GM21367 (cell line): ENCODE measurements around the gene HFE.
A peak's percentile ranks its signal among the peaks of the same experiment; 100 is the strongest.
"Not testable (repeated sequence)": the region's sequence is repeated elsewhere in the genome, so short reads cannot be mapped to it uniquely, and the experiment has no call there.

ENCODE experiments used
- ATAC-seq: cut with Tn5 transposase; IDR thresholded peaks from one replicate; pipeline ENCODE4 v1.9.1; 2021; ENCODE audit not compliant: unreplicated experiment

Gene HFE

GRCh38 chr6:26087284-26088115, at the start of gene HFE:
Gene HFE (plus strand): TSS chr6:26087429. CDS start chr6:26087441, 12 bp downstream.
- ATAC-seq = no peak

DNA sequence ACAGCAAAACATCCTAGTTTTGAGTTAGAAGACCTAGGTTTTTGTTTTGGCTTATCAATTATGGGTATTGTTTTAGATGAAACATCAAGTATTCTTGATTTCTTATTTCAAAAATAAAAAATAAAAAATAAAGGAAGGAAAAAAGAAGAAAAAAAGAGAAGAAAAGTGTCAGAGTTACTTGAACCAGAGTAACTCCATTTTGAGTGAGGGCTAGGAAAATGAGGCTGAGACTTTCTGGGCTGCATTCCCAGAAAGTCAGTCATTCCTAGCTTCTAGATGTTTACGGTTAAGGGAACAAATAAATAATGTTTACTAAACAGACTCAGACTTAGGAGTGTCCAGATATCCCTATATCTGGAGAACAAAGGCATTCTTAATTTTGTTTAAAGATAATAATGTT, 45.3 kb upstream of the HFE start:
- ATAC-seq = no peak

GRCh38 chr6:26043384-26044139, 43.7 kb upstream of the HFE start:
- peak; percentile 49 for ATAC-seq

DNA sequence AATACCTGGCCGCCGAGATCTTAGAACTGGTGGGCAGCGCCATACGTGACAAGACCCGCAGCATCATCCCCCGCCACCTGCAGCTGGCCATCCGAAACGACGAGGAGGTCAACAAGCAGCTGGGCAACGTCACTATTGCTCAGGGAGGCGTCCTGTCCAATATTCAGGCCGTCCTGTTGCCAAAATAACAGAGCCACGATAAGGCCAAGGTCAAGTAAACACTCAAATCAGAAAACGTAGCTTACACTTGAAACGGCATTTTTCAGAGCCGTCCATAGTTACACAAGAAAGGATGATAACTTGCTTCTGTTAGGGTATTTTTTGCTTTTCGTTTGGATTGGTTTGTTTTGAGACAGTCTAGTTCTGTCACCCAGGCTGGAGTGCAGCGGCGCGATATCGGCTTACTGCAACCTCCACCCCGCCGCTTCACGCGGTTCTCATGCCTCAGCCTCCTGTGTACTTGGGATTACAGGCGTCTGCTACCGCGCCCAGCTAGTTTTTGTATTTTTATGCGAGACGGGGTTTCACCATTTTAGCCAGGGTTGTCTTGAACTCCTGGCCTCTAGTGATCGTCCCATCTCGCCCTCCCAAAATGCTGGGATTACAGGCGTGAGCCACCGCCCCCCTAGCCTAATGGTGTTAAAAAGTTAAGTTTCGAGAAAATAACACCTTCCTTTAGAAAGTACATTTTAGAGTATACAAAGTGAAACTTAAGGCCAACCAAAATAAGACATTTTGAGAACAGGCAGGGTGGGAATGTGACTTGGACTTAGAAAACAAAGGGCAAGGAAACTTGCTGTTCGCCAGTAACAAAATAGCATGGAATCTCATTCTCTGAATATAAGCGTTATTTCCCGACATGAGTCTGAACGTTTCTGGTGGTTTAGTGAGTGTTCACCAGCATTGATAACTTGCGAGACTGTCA, 42.8 kb upstream of the HFE start:
- ATAC-seq = peak; percentile 20

- ATAC-seq = peak; percentile 47
Measured at GRCh38 chr6:26045065-26045927, 41.9 kb upstream of the HFE start.

DNA sequence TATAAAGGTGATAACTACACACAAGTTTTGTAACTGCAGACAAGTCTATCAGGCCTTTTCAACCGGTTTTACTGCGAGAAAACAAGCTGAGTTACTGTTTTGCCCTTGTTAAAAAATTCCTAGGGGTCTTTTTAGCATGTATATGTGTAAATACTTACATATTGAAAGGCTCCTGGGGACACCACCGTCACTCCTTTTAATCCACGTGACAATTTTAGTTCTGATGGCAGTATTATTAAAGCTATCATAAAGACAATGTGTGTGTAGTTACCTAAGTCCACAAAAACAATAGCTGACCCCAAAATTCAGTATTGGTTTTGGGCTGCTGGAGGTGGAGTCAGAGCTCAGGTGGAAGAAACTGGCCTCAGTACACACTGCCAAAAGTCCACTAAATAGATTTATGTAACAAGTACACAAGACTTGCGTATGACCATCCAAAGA, 41.3 kb upstream of the HFE start:
- no peak for ATAC-seq

- ATAC-seq = not testable (repeated sequence)
Measured at GRCh38 chr6:26047329-26047728, 39.9 kb upstream of the HFE start.

- no peak for ATAC-seq
Measured at GRCh38 chr6:26048590-26048989, 38.6 kb upstream of the HFE start.

DNA sequence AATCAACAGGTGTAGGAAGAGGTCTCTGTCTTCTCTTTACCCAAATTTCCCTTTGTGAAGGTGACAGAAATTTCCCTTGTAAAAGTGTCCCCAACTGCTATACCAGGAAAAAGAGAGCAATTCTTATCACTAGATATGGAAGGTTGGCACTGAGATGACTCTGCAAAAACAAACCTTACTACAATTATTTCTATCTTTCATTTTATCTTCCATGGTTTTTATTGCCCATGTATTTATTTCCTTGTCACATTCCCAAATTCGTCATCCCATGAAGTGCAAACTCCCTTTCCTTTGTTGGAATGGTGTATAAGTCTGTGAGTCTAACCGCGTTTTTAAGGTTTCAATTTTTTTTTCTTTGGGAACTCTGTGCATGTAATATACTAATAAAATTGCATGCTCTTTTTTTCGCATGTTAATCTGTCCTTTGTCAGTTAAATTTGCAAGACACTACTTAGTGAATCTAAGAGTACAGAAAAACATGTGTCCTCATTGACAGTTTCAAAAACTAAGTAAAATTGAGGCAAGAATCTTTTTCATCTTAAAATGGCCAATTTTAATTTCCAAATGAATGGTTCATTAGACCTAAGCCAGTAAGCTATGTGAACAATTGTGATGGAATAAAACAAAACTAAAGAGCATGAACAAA, 35.4 kb upstream of the HFE start:
- ATAC-seq = no peak

GRCh38 chr6:26052762-26053250, 34.4 kb upstream of the HFE start:
- ATAC-seq = not testable (repeated sequence)

- no peak for ATAC-seq
Measured at GRCh38 chr6:26053992-26054780, 33.0 kb upstream of the HFE start.

GRCh38 chr6:26054781-26055718, 32.2 kb upstream of the HFE start:
- ATAC-seq = peak; percentile 43

GRCh38 chr6:26055719-26056582, 31.3 kb upstream of the HFE start:
- ATAC-seq = peak; percentile 65

DNA sequence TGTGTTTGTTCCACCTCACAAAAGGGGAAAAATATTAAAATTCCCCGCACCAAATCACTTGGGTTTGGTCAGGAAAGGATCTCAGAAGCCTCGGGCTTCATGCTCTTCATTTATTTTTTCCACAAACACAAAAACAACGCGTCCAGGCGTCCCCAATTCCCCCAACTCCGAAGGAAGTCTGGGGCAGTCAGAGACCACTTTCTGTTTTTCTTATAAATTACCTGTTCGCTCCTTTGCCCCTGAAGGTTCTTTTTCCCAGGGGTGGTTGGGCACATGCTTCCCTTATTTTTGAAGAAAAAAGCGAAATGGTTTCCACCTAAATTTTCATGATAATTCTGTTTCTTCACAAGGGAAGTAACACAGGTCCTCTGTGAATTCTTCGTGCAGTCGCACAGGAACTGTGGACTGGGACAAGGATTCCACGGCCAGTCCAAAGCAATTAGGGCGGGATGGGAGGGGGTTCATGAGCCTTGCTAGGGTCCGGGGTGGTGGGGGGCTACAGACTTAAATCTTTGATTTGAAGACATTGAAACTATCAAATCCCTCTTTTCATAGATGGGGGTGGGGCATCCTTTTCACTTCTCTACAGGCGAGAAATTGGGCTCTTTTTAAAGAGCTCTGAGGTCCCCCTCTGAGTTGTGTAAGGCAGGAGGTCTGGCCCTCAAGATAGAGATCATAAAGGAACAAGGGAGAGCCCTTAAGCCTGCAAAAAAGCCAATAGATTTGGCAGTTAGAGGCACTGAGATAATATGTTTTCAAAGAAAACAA, 30.5 kb upstream of the HFE start:
- no peak for ATAC-seq

DNA sequence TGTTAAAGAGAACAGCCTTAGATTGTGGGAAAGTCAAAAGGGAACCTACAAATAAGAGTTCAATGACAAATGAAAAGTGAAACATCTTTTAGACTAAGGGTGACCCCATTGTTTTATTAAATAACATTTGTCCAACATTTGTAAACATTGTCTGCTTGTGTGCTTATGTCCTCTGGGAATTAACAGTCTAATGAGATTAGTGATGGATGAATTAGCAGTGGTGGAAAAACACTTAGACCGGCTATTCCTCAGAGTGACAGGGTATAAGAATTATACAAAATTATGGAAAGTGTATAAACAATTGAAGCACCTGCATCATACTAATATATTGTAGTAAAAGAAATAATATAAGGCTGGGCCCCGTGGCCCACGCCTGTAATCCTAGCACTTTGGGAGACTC, 29.3 kb upstream of the HFE start:
- ATAC-seq = no peak

- not testable (repeated sequence) for ATAC-seq
Measured at GRCh38 chr6:26058477-26059033, 28.7 kb upstream of the HFE start.
